ENCODE measurements around the gene DUSP15. TPM values are rescaled to one million over a fixed set of nuclear protein-coding genes. Genes with fewer than 3 reads are reported as not detected.
"Not testable (repeated sequence)": the region's sequence is repeated elsewhere in the genome, so short reads cannot be mapped to it uniquely, and the experiment has no call there.

Gene DUSP15
- total RNA-seq, 1 donor: 8.6 TPM

DNA sequence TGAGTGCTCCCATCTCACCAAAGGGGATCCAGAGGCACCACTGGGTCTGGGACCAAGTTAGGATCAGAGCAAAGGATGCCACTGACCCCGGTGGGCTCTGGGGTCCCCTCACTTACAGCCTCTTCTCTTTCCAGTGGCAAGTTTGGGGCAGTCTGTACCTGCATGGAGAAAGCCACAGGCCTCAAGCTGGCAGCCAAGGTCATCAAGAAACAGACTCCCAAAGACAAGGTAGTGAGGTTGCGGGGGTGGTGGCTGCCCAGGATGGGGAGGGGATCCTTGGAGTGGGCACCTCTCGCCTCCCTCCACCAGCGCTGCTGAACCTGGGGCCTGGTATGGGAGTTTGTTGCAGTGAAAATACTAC is 46.2 kb downstream of the DUSP15 start:
- DNase-seq (ENCODE audit: low read depth in 2 of 3, low spot score in 2 of 3): no peak

DNA sequence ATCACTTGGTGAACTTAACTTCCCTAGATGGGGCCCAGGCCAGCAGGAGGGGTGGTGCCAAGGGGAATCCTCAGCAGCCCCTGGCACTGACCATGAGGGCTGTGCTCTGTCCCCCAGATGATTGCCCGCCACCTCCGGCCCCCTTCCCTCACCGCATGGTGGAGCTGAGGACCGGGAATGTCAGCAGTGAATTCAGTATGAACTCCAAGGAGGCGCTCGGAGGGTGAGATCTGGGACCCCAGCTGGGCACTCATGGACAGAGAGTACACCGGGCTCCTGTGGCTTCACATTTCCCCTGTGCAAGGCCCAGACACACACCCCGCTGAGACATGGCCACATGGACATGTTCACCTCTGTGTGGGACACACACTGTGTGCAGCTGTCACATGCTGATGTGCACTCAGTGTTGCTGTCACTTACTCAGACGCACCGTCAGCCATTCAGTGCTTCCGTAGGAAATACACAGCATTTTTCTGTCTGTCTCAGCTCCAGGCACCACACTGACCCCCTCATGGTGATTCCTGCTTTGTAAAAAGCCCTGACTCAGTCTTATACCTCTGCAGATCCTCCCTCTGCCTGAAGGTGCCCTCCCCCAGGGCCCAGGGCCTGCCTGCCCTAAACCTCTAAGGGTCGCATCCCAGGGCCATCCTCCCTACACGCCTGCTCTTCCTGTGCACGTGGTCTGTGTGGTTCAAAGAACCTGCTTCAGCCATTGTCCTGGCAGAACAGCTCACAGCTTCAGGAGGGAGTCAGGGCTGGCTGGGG is 46.8 kb downstream of the DUSP15 start:
- no peak for DNase-seq (ENCODE audit: low read depth in 2 of 3, low spot score in 2 of 3)

DNA sequence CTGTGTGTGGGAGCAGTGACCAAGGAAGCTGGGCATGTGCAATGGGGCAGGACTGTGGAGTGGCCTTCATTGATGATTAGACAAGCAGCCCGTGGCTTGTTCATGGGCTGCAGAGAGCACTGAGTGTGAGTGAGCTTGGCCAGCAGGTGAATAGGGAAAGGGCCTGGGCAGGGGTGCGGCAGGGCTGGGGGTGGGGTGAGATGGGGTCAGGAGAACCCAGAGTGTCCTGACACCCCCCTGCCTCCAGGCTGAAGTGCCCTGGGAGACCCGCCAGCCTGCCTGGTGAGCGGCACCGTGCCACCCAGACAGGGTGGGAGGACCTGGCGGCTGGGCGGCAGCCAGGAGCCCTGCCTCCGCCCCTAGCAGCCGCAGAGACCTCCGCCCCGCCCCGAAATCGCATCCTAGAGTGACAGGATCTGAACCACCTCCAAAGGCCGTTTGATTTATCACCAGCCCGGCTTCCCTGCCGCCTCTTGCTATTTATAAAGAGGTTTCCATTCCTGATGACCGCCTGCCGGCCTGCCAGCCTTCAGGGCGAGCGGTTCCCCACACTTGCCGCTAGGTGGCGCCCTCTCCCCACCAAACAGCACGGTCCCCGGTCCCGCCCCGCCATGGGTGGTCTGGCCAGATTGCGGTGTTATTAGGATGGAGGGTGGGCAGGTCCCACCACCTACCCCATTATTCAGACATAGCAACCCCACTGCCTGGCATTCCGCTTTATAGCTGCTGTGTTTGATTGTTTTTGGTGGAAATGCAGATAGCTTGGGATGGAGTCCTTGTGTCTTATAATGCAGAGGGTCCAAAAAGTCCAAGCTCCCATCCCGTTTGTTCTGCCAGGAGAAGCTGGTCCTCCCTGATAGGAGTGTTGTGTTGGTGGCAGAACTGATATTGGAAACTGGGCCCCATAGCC is 47.7 kb downstream of the DUSP15 start:
- peak; percentile 61 to 81 (median 75) for DNase-seq (ENCODE audit: low read depth in 2 of 3, low spot score in 2 of 3)

DNA sequence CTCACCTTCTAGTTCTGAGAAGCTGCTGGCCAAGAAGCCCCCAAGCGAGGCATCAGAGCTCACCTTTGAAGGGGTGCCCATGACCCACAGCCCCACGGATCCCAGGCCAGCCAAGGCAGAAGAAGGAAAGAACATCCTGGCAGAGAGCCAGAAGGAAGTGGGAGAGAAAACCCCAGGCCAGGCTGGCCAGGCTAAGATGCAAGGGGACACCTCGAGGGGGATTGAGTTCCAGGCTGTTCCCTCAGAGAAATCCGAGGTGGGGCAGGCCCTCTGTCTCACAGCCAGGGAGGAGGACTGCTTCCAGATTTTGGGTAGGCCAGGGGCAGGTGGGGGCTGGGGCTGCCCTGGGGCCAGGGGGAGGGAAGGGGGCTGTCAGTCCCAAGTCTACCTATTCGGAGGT is 48.9 kb downstream of the DUSP15 start:
- no peak for DNase-seq (ENCODE audit: low read depth in 2 of 3, low spot score in 2 of 3)

DNA sequence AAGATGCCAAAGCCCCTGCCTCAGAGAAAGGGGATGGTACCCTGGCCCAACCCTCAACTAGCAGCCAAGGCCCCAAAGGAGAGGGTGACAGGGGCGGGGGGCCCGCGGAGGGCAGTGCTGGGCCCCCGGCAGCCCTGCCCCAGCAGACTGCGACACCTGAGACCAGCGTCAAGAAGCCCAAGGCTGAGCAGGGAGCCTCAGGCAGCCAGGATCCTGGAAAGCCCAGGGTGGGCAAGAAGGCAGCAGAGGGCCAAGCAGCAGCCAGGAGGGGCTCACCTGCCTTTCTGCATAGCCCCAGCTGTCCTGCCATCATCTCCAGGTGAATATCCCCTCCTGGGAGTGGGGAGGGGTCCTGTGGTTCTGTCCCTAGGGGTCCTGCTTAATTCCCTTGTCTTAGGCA is 50.1 kb downstream of the DUSP15 start:
- DNase-seq (ENCODE audit: low read depth in 2 of 3, low spot score in 2 of 3): no peak

DNA sequence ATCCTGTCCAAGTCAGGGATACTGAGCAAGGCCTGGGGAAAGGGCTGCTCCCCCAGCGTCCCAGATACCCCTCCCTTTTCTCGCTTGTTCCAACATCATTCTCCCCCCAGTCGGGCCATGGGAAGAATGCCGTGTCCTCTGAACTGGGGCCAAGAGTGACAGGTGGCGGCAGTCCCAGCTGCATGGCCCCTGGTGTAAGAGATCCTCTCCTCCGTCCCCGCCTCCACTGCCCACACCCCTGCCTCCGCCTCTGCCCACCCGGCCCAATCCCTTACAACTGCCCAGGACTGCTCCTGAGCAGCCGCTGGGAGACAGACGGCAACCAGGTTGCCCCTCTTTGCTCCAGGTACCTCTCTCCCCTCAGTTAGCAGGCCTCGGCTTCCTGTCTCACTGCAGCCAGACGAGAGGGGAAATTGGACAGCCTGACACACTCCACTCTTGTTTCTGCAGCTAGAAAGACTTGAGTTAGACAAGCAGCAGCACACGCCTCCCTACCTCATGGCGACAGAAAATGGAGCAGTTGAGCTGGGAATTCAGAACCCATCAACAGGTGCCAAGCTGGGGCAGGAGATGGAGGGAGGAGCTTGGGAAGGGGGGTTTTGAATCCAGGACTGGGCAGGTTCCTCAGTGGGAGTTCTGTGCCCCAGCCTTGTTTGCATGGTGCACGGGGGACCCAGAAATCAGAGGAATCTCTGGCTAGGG is 51.1 kb downstream of the DUSP15 start, which contains the start of gene MYLK2:
MYLK2 (plus strand) TSS at position 274 of the 702 bp plus-strand sequence; CDS start at position 499, 225 bp downstream.
- no peak for DNase-seq (ENCODE audit: low read depth in 2 of 3, low spot score in 2 of 3)

DNA sequence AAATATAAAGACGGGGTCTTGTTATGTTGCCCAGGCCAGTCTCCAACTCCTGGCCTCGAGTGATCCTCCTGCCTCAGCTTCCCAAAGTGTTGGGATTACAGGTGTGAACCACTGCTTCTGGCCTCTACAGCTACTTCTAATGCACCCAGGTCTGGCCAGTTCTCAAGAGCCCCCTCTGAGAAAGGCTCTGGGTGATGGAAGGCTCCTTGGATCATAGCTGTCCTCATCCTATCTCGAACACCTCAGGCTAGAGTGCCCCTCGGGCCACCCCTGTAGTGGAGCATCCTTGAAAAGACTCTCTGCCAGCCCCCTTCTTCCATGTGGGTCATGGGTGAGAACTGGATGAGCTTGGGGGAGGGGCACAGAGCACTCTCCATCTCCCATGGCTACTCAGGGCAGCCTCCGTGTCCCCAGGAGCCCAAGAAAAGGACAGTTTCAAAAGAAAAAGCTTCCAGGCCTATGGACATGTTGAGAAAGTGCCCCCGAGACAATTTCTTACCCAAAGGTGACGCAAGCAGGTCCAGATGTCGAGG is 51.9 kb downstream of the DUSP15 start:
- no peak for DNase-seq (ENCODE audit: low read depth in 2 of 3, low spot score in 2 of 3)

DNA sequence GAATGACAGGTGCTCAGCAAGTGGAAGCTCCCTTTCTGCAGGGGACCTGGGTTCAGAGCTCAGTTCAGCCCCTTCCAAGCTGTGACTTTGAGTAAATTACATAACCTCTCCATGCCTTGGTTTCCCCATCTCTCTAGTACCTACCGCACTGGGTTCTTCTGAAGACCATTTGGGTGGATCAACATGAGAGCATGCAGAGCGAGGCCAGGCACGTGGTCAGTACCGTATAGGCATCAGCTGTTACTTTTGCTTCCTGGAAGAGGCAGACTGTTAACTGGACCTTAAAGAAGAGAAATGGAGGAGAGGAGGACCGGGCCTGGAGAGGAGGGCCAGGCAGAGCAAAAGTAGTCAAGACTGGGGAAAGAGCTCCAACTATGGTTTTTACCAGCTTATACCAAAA is 52.9 kb downstream of the DUSP15 start:
- DNase-seq (ENCODE audit: low read depth in 2 of 3, low spot score in 2 of 3): no peak

DNA sequence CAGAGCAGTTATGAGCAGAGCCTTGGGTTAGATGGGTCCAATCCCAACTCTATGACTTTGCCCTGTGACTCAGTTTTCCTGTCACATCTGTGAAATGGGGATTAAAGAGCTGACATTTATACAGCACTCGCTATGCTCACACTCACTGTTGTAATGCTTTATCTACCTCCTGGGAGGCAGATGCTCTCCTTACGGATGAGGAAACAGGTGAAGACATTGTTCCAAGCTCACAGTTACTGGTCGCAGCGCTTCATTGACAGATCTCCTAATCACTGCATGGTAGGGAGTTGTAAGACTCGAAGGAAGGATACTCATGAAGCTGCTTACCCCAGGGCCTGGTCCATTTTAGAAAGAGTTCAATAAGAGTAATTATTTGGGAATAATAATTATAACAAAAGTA is 54.1 kb downstream of the DUSP15 start:
- no peak for DNase-seq (ENCODE audit: low read depth in 2 of 3, low spot score in 2 of 3)

DNA sequence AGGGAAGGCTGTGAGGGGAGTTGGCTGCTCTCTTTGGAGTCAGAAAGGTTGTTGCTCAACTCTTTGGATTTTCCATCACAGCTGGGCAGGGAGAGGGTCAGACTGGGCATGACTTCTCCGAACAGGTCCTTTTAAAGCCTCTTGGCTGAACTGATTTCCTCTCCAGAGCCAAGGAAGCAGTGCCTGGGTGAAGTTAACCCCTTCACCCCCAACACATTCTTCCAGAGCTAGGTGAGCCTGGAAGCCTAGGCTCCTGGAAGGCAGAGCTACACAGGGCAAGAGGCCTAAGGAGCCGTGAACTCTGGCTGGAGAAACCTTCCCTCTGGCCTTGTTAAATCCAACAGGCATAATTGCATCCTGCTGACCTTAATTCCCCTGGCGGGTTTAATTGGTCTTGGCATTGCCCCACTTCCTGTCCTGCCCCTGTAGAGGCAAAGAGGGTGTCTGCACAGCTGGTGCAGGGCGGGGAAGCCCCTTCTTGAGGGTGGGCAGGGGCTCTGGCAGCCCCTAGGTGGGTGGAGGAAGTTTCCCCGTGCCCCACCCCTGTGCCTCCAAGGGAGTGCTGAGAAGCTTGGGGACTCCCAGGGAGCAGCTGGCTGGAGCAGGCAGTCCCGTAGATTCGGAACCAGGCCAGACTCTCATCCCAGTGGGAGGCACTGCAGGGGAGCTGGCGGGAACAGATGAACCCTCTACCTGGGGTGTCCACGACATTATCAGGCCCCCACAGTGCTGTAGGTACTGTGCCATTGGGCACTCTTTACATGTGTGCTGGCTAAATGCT is 54.7 kb downstream of the DUSP15 start:
- no peak for DNase-seq (ENCODE audit: low read depth in 2 of 3, low spot score in 2 of 3)

DNA sequence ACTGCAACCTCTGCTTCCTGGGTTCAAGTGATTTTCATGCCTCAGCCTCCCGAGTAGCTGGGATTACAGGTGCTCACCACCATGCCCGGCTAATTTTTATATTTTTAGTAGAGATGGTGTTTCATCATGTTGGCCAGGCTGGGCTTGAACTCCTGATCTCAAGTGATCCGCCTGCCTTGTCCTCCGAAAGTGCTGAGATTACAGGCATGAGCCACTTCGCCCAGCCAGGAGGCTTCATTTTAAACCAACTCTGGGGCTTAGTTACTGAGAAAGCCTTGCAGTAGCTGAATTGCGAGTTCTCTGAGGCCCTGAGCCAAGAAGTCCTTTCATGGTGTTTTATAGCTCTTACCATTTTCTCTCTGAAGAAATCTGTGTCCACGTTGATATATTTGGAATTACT is 56.2 kb downstream of the DUSP15 start:
- DNase-seq (ENCODE audit: low read depth in 2 of 3, low spot score in 2 of 3): not testable (repeated sequence)

DNA sequence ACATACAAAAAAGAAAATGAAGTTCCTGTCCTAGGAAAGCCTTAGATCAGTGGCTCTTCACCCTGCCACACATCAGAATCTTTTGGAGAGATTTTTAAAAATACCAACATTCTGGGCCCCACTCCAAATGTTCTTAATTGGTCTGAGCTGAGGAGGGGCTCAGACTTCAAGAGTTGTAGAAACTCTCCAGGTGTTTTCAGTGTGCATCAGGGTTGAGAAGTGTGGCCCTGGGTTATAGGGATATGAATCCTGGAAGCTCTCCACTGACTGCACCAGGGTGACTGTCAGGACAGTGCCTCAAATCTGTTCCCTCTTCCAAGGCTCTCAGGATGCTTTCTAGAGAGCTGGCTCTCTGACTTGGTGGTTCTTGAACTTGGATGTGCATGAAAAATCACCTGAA is 56.7 kb downstream of the DUSP15 start:
- no peak for DNase-seq (ENCODE audit: low read depth in 2 of 3, low spot score in 2 of 3)

DNA sequence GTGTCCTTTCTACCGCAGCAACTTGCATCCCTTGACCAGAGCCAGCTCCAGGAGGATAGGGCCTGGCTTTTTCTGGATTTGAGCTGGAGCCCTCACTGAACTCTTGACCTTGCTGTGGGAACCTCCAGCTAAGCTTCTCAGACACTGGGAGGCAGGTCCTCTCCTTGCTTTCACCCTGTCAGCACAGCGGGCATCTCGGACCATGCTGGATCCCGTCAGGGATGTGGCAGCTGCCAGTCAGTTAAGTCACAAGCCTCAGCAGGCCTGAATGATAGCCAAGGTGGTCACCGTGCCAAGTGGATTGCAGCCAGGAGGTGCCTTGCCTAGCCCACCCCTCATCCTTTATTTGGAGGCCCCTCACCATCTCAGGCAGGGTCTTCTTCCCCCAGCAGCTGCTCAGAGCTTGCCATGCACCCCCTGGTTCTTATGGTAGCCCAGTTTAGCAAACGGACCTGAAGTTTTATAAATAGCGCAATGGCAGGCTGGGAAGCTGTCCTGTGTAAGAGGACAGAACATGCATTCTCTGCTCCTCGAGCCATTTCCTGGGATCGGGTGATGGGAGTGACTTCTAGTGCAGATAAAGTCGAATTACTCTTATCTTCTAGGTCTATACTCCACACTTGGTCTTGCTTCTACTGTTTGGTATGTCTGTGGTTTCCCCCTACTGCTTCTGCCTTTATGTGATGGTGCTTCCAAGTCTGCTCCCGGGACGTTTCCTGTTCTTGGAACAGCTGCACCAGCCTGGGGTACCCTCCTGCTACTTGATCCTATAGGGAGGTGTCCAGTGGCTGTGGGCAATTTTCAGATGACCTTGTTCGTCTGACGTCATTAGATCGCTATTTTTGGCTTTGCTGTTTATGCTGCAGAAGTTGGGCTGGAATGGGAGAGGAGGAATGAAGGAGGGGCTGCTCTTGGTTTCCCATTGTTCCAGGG is 58.3 kb downstream of the DUSP15 start:
- no peak for DNase-seq (ENCODE audit: low read depth in 2 of 3, low spot score in 2 of 3)

DNA sequence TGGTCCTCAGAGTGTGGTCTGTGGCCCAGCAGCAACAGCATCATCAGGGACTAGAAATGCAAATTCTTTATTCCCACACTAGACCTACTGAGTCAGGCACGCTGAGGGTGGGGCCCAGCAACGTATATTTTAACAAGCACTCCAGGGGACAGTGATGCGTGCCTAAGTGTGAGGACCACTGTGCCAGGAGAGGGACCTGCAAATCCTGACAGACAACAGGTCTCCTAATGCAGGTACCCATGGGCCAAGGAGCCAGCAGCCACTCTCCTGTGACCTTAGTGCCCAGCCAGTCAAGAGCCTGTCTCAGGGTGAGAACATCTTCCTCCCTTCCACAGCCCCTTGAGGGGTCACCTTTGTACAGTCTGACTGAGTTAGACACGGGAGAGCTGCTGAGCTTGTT is 59.1 kb downstream of the DUSP15 start:
- no peak for DNase-seq (ENCODE audit: low read depth in 2 of 3, low spot score in 2 of 3)

Small RNA genes within 50 kb of the gene (small RNA-seq; reads per million reads assigned to genes)
- 0.34 reads per million for gene RNU1-94P

Other genes with a start within 250 kb of the DUSP15 start
- gene COX4I2, start 232.6 kb downstream of the DUSP15 start, total RNA-seq: not detected
- 48.7 TPM for gene BCL2L1, start 147.7 kb downstream of the DUSP15 start, total RNA-seq
- 5.1 TPM for gene TPX2, start 131.2 kb downstream of the DUSP15 start, total RNA-seq
- under 0.01 TPM for gene MYLK2, start 51.2 kb downstream of the DUSP15 start, total RNA-seq
- gene FOXS1, start 24.9 kb downstream of the DUSP15 start, total RNA-seq: not detected
- gene TTLL9, start 107 bp upstream of the DUSP15 start, total RNA-seq: 0.54 TPM
- 7.5 TPM for gene PDRG1, start 81.5 kb upstream of the DUSP15 start, total RNA-seq
- under 0.01 TPM for gene XKR7, start 97.6 kb upstream of the DUSP15 start, total RNA-seq
- gene CCM2L, start 139.9 kb upstream of the DUSP15 start, total RNA-seq: not detected
- 23.4 TPM for gene HCK, start 181.7 kb upstream of the DUSP15 start, total RNA-seq
- gene TM9SF4, start 239.2 kb upstream of the DUSP15 start, total RNA-seq: 32.0 TPM